Upper lobe of left lung (tissue), 6 donors: Measurements from ENCODE around the gene PAM. TPM values are rescaled to one million over a fixed set of nuclear protein-coding genes. Genes with fewer than 3 reads are reported as not detected.
A peak's percentile ranks its signal among the peaks of the same experiment; 100 is the strongest.

Source experiments
- ATAC-seq, 2 donors: fragments of 200-7000 bp; cut with Tn5 transposase; one replicate each; pipeline ENCODE4 v1.9.1; 2022; ENCODE audit warnings: mild to moderate bottlenecking in 2 of 2, moderate library complexity in 2 of 2; ENCODE audit not compliant: low FRiP score in 2 of 2
- DNase-seq, 2 donors: peaks; one replicate each; pipeline ENCODE4 v3.0.0-alpha.2; 2019 to 2020
- H3K27ac ChIP-seq, 4 donors: fragments of 200-600 bp; sonication (generic); one replicate each; pipeline ENCODE4 v1.5.1; 2016 to 2019
- H3K27me3 ChIP-seq, 4 donors: fragments of 200-600 bp; sonication (generic); one replicate each; pipeline ENCODE4 v1.5.1; 2017 to 2019
- H3K36me3 ChIP-seq, 4 donors: fragments of 200-600 bp; sonication (generic); one replicate each; pipeline ENCODE4 v1.5.1; 2016 to 2019
- H3K4me1 ChIP-seq, 4 donors: fragments of 200-600 bp; sonication (generic); one replicate each; pipeline ENCODE4 v1.5.1; 2018 to 2019
- H3K4me3 ChIP-seq, 4 donors: fragments of 200-600 bp; sonication (generic); one replicate each; pipeline ENCODE4 v1.5.1; 2017 to 2019; ENCODE audit warnings: mild to moderate bottlenecking in 2 of 4, moderate library complexity in 1 of 4
- H3K9me3 ChIP-seq, 4 donors: fragments of 200-600 bp; sonication (generic); one replicate each; pipeline ENCODE4 v1.5.1; 2018 to 2019
- EP300 ChIP-seq, 4 donors: sonication (generic); formaldehyde crosslinking; IDR thresholded peaks; one replicate each; pipeline ENCODE4 v1.5.1; 2017; ENCODE audit warnings: antibody characterized with exemption in 4 of 4, control low read depth in 2 of 4
- POLR2A ChIP-seq, 4 donors: fragments of 450-650 bp; IDR thresholded peaks; one replicate each; pipeline ENCODE4 v1.5.1; 2016 to 2017; ENCODE audit warnings: antibody characterized with exemption in 4 of 4, mild to moderate bottlenecking in 2 of 4
- POLR2AphosphoS5 ChIP-seq, 2 donors: sonication (generic); formaldehyde crosslinking; IDR thresholded peaks; one replicate each; pipeline ENCODE4 v1.5.1; 2017; ENCODE audit warnings: antibody characterized with exemption in 2 of 2
- WGBS, 2 donors: methylation state at CpG; one replicate each; pipeline ENCODE4 v1.1.5; 2017 to 2018; 5-methylcytosine and 5-hydroxymethylcytosine counted together
- total RNA-seq, 6 donors: library from RNA; depleted of rRNA in 4 of 6; stranded (reverse); fragments of >200 nt in 4 of 6; gene quantifications; one replicate each; pipeline versions ENCODE4 v1.1.0 to v1.2.1, GENCODE V29; 2016 to 2021
- TF ChIP-seq, protein P1 (sequence below), 6 experiments: fragments of 450-650 bp in 4 of 6; fragments of 200-600 bp in 2 of 6; sonication (generic) in 2 of 6; IDR thresholded peaks; one replicate each; pipeline ENCODE4 v1.5.1; 2016 to 2019; ENCODE audit warnings: antibody characterized with exemption in 6 of 6
- donor health status: DM: no; HTN: no; CAD: no; lungs with moderate emphysema.
- donor health status: DM: no; HTN: yes; CAD: no; lungs with severe emphysema.

The PAM gene
- total RNA-seq, 6 donors from 2014 or later: 91.1 to 428 (median 212) TPM

DNA sequence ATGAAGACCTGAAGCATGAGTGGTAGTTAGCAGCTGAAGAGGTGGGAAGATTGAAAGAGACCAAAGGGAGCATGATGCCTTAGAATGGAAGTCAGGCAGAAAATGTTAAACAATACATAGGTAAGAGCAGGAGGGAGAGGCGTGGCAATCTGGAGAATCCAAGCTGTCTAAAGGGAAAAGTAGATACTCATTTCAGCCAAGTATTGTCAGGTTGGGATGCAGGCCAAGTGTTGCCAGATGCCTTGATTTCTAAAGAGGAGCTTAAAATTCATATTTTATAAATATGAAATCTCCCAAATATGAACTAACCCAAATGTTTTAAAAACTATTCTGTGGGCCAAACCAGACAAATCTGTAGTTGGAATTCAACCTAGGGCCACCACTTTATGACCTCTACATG is 4.2 kb downstream of the PAM start:
- no peaks in the 10 kb centered on the region for H3K36me3 ChIP-seq
- TF ChIP-seq POLR2A (IDR thresholded peaks at IDR 0.05) (no peak), POLR2AphosphoS5 (IDR thresholded peaks at IDR 0.05) (no peak), EP300 (IDR thresholded peaks at IDR 0.05) (no peak)
- TF ChIP-seq, protein P1, sequence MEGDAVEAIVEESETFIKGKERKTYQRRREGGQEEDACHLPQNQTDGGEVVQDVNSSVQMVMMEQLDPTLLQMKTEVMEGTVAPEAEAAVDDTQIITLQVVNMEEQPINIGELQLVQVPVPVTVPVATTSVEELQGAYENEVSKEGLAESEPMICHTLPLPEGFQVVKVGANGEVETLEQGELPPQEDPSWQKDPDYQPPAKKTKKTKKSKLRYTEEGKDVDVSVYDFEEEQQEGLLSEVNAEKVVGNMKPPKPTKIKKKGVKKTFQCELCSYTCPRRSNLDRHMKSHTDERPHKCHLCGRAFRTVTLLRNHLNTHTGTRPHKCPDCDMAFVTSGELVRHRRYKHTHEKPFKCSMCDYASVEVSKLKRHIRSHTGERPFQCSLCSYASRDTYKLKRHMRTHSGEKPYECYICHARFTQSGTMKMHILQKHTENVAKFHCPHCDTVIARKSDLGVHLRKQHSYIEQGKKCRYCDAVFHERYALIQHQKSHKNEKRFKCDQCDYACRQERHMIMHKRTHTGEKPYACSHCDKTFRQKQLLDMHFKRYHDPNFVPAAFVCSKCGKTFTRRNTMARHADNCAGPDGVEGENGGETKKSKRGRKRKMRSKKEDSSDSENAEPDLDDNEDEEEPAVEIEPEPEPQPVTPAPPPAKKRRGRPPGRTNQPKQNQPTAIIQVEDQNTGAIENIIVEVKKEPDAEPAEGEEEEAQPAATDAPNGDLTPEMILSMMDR (IDR thresholded peaks at IDR 0.05): no peak
- ATAC-seq (no peak), DNase-seq (no peak)
- 92 to 95% methylated on average over 1 of the region's 1 CpG for WGBS, 2 donors
- no peak overlapping the region for H3K4me3 ChIP-seq
- H3K9me3 ChIP-seq: no peaks in the 10 kb centered on the region
- H3K27ac ChIP-seq: no peak overlapping the region
- H3K4me1 ChIP-seq: peaks cover 39 to 43% (median 40%) of the 10 kb centered on the region in 4 donors
- H3K27me3 ChIP-seq: no peaks in the 10 kb centered on the region

DNA sequence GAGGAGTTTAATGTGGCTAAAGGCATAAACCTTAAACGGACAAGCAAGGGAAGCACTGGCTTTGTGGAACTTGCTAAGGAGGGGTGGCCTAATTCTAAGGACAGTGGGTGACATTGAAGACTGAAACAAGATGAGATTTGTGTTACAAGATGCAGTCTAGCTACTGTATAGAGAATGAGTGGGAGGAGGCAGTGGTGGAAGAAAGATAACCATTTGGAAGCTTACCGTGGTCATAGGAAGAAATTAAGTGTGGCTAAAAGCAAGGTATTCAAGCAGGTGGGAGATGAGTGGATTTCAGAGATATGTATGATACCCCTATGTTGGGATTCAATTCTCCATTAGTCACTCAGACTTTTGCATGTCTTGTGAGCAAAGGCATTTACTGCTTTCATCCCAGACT is 4.6 kb downstream of the PAM start:
- H3K4me3 ChIP-seq: no peak overlapping the region
- DNase-seq: no peak
- H3K27me3 ChIP-seq: no peaks in the 10 kb centered on the region
- H3K27ac ChIP-seq: no peak overlapping the region
- no peaks in the 10 kb centered on the region for H3K36me3 ChIP-seq
- no peak for ATAC-seq
- no peaks in the 10 kb centered on the region for H3K9me3 ChIP-seq
- peaks cover 34 to 39% (median 37%) of the 10 kb centered on the region in 4 donors for H3K4me1 ChIP-seq
- WGBS, 2 donors: 88 to 90% methylated on average over 2 of the region's 2 CpGs
- TF ChIP-seq, protein P1 (IDR thresholded peaks at IDR 0.05): no peak
- no peak for TF ChIP-seq POLR2AphosphoS5 (IDR thresholded peaks at IDR 0.05)
- no peak for TF ChIP-seq POLR2A (IDR thresholded peaks at IDR 0.05)
- TF ChIP-seq EP300 (IDR thresholded peaks at IDR 0.05): no peak

DNA sequence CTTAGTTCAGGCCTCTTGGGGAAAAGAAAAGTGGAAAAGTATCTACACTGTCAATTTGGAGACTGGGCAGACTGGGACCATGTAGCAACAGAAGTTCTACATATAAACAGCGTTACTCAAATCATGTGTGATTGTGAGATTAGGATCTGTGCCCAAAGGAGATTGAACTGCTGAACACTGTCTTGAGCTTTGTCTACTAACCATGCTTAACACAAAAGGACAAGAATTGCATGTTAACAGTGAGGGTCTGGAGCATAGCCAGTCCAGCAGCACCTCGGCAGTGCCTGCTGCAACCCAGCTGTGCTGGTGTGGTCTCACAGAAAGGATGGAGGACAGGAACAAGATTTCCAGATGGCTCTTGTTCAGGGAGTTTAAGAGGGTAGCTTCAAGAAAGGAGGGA is 5.7 kb downstream of the PAM start:
- TF ChIP-seq POLR2AphosphoS5 (IDR thresholded peaks at IDR 0.05): no peak
- no peak for TF ChIP-seq POLR2A (IDR thresholded peaks at IDR 0.05)
- no peak for TF ChIP-seq EP300 (IDR thresholded peaks at IDR 0.05)
- Histone ChIP-seq H3K9me3 (no peaks in the 10 kb centered on the region), H3K27me3 (no peaks in the 10 kb centered on the region), H3K4me1 (peaks cover 32 to 39% (median 37%) of the 10 kb centered on the region in 4 donors), H3K4me3 (no peak overlapping the region), H3K36me3 (no peaks in the 10 kb centered on the region), H3K27ac (peak overlapping the region in 3 of 4 donors; percentile 21 to 72 (median 45))
- ATAC-seq: no peak
- no peak for DNase-seq
- WGBS, 2 donors: 16 to 18% methylated on average over 2 of the region's 2 CpGs

DNA sequence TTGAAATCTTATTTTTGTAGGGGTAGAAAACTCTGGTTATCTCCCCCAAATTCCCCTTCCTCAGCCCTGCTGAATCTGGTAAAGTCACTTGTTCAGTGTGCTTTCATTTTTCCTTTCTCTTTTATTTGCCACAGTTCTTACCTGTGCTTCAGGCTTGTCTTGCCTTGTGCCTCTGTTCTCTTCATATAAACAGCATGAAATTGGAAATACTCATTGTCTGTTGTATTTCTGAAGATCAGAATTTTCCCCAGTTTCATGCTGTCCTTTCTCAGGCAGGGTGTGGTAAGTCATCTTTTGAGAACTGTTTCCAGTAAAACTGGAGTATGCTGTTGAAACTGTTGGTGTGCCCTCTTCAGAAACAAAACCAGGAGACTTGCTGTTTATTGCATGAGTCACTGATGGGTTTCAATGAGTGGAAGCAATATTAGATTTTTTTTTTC is 7.0 kb downstream of the PAM start:
- no peak for DNase-seq
- TF ChIP-seq, protein P1 (IDR thresholded peaks at IDR 0.05): no peak
- TF ChIP-seq EP300 (IDR thresholded peaks at IDR 0.05): peak in 1 of 4 donors; percentile 82
- Histone ChIP-seq H3K4me1 (peaks cover 25 to 36% (median 29%) of the 10 kb centered on the region in 4 donors), H3K4me3 (no peak overlapping the region), H3K36me3 (no peaks in the 10 kb centered on the region), H3K9me3 (no peaks in the 10 kb centered on the region), H3K27ac (peak overlapping the region; percentile 14 to 72 (median 39)), H3K27me3 (no peaks in the 10 kb centered on the region)
- peak in 1 of 2 donors; percentile 48 for ATAC-seq

DNA sequence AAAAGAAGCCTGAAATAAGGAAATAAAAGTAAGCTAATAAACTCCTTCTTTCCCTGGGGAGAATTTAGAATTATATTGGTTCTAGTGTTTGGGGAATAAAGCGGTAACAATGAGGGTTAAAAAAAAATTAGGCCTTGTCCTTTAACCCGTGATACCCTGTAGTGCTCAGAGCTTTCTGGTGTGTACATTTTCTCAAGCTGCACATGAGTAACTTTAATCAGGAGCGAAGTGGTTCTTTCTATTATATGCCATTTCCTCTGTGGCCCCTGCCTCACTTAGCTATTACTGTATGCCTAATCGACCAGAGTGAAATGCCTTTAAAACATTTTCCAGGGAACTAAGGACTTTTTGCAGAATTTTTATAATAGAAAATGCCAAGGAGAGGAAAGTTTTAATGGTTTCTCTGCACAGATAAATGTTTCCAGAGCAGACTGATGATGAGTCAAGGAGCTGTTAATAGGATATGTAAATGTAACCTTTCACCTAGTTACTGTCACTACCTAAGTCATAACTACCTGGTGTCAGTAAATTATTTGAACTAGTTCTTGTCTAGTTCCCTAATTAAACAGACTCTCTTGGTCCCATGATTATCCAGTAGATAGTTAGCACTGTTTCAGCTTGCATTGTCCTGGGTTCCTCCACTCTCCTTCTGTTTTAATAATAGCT is 7.6 kb downstream of the PAM start:
- 61 to 70% methylated on average over 4 of the region's 4 CpGs for WGBS, 2 donors
- no peak overlapping the region for H3K4me3 ChIP-seq
- H3K36me3 ChIP-seq: no peaks in the 10 kb centered on the region
- no peak for ATAC-seq
- H3K27ac ChIP-seq: peak overlapping the region in 3 of 4 donors; percentile 19 to 72 (median 59)
- no peaks in the 10 kb centered on the region for H3K27me3 ChIP-seq
- peaks cover 25 to 36% (median 29%) of the 10 kb centered on the region in 4 donors for H3K4me1 ChIP-seq
- H3K9me3 ChIP-seq: no peaks in the 10 kb centered on the region
- no peak for DNase-seq
- TF ChIP-seq, protein P1 (IDR thresholded peaks at IDR 0.05): no peak
- TF ChIP-seq EP300 (IDR thresholded peaks at IDR 0.05) (no peak), POLR2AphosphoS5 (IDR thresholded peaks at IDR 0.05) (no peak), POLR2A (IDR thresholded peaks at IDR 0.05) (no peak)
